Neural cell (in vitro differentiated cells): ENCODE measurements around the gene TADA2B.

Experiments
- CTCF ChIP-seq: fragments of 450-650 bp; IDR thresholded peaks from 2 replicates; pipeline ENCODE4 v1.5.1; 2014; ENCODE audit warnings: antibody characterized with exemption, mild to moderate bottlenecking, moderate library complexity; ENCODE audit not compliant: poor library complexity, severe bottlenecking
- EP300 ChIP-seq: fragments of 450-650 bp; conservative IDR thresholded peaks from 2 replicates; pipeline ENCODE4 v1.6.1; 2014; ENCODE audit warnings: antibody characterized with exemption, mild to moderate bottlenecking, moderate library complexity; ENCODE audit not compliant: poor library complexity, severe bottlenecking
- EZH2 ChIP-seq: fragments of 200-600, 300-800 bp; shearing (Covaris generic), sonication (generic); IDR thresholded peaks from 2 replicates; pipeline ENCODE4 v1.6.1; 2014; ENCODE audit warnings: antibody characterized with exemption, low read length, borderline replicate concordance, mild to moderate bottlenecking; ENCODE audit not compliant: insufficient read depth, poor library complexity, severe bottlenecking
- MXI1 ChIP-seq: fragments of 450-650 bp; conservative IDR thresholded peaks from 2 replicates; pipeline ENCODE4 v1.6.1; 2014; ENCODE audit warnings: antibody characterized with exemption, mild to moderate bottlenecking; ENCODE audit not compliant: poor library complexity, severe bottlenecking
- POLR2AphosphoS5 ChIP-seq: IDR thresholded peaks from 2 replicates; pipeline ENCODE4 v1.6.1; 2012
- REST ChIP-seq: IDR thresholded peaks from 2 replicates; pipeline ENCODE4 v1.6.1; 2012; ENCODE audit warnings: borderline replicate concordance
- SMC3 ChIP-seq: fragments of 450-650 bp; conservative IDR thresholded peaks from 2 replicates; pipeline ENCODE4 v1.6.1; 2014; ENCODE audit warnings: antibody characterized with exemption, mild to moderate bottlenecking, moderate library complexity; ENCODE audit not compliant: poor library complexity
- TAF1 ChIP-seq: IDR thresholded peaks from 2 replicates; pipeline ENCODE4 v1.6.1; 2012; ENCODE audit warnings: low read depth

DNA sequence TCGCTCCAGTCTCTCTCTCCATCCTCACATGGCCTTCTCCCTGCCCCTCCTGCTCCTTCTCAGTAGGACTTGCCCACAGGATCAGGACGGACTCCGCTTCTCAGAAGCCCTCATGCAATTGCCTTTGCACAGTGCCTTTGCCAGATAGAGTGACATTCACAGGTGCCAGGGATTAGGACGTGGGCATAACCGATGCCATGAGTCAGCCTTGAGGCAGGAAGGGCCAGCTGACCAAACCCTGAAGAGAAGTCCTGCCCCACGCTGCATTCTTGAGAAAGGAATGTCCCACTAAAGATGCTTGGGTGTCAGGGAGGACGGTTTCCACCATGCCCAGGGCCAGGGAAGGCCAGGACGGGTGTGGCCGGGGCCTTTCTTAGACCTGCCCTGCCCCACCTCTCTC, 31.3 kb downstream of the TADA2B start:
- TF ChIP-seq CTCF (no peak), REST (no peak), MXI1 (no peak), TAF1 (no peak), POLR2AphosphoS5 (no peak), EZH2 (no peak), SMC3 (no peak), EP300 (no peak)
